Glutamatergic neuron (in vitro differentiated cells): ENCODE measurements around the gene SCML1. TPM values are rescaled to one million over a fixed set of nuclear protein-coding genes. Genes with fewer than 3 reads are reported as not detected.

Experiments
- DNase-seq: peaks from one replicate; pipeline ENCODE4 v3.0.0; 2022
- H3K27ac Mint-ChIP-seq: one replicate; pipeline ENCODE4 v1.8.0; 2020; ENCODE audit warnings: mild to moderate bottlenecking, mixed read lengths, inconsistent platforms; ENCODE audit not compliant: unreplicated experiment
- H3K27me3 Mint-ChIP-seq: one replicate; pipeline ENCODE4 v1.8.0; 2020; ENCODE audit warnings: mild to moderate bottlenecking, moderate library complexity, mixed read lengths, inconsistent platforms; ENCODE audit not compliant: unreplicated experiment
- H3K36me3 Mint-ChIP-seq: one replicate; pipeline ENCODE4 v1.8.0; 2020; ENCODE audit warnings: mild to moderate bottlenecking, mixed read lengths, inconsistent platforms; ENCODE audit not compliant: unreplicated experiment
- H3K4me1 Mint-ChIP-seq: one replicate; pipeline ENCODE4 v1.8.0; 2020; ENCODE audit warnings: mild to moderate bottlenecking, low read depth, mixed read lengths, inconsistent platforms; ENCODE audit not compliant: unreplicated experiment
- H3K4me3 Mint-ChIP-seq: one replicate; pipeline ENCODE4 v1.8.0; 2020; ENCODE audit warnings: mild to moderate bottlenecking, mixed read lengths, inconsistent platforms; ENCODE audit not compliant: unreplicated experiment
- H3K9me3 Mint-ChIP-seq: one replicate; pipeline ENCODE4 v1.8.0; 2020; ENCODE audit warnings: mild to moderate bottlenecking, moderate library complexity, mixed read lengths, inconsistent platforms; ENCODE audit not compliant: unreplicated experiment
- CTCF ChIP-seq: fragments of 200-600 bp; sonication (generic); IDR thresholded peaks from one replicate; pipeline ENCODE4 v1.5.0; 2021; ENCODE audit not compliant: partially characterized antibody, unreplicated experiment
- total RNA-seq: library from RNA; stranded (reverse); fragmentation: NEBNext Ultra II Directional; extraction: Animal tissue kit (Norgen Biotek cat#: 25700); gene quantifications from one replicate; pipeline ENCODE4 v1.2.1, GENCODE V29; 2021; ENCODE audit not compliant: unreplicated experiment

Gene SCML1
- total RNA-seq, 1 donor from 2014 or later: 2.7 TPM

- Mint-ChIP-seq H3K27ac (no peak overlapping the region), H3K36me3 (no peaks in the 10 kb centered on the region), H3K9me3 (no peaks in the 10 kb centered on the region), H3K27me3 (peaks cover 2% of the 10 kb centered on the region), H3K4me3 (no peak overlapping the region), H3K4me1 (no peaks in the 10 kb centered on the region)
- no peak for TF ChIP-seq CTCF
- no peak for DNase-seq
Observed at GRCh38 chrX:17707731-17708130, 29.6 kb upstream of the SCML1 start.

- Mint-ChIP-seq H3K27ac (no peak overlapping the region), H3K36me3 (no peaks in the 10 kb centered on the region), H3K4me1 (no peaks in the 10 kb centered on the region), H3K27me3 (peaks cover 2% of the 10 kb centered on the region), H3K4me3 (no peak overlapping the region), H3K9me3 (no peaks in the 10 kb centered on the region)
- no peak for TF ChIP-seq CTCF
- no peak for DNase-seq
Observed at GRCh38 chrX:17710871-17711301, 26.4 kb upstream of the SCML1 start.

GRCh38 chrX:17713288-17713687 lies 24.0 kb upstream of the SCML1 start:
- no peak for TF ChIP-seq CTCF
- H3K4me3 Mint-ChIP-seq: no peak overlapping the region
- no peak overlapping the region for H3K27ac Mint-ChIP-seq
- peaks cover 2% of the 10 kb centered on the region for H3K27me3 Mint-ChIP-seq
- DNase-seq: no peak
- no peaks in the 10 kb centered on the region for H3K4me1 Mint-ChIP-seq
- H3K36me3 Mint-ChIP-seq: no peaks in the 10 kb centered on the region
- no peaks in the 10 kb centered on the region for H3K9me3 Mint-ChIP-seq

- peaks cover 5% of the 10 kb centered on the region for H3K4me1 Mint-ChIP-seq
- no peaks in the 10 kb centered on the region for H3K9me3 Mint-ChIP-seq
- no peaks in the 10 kb centered on the region for H3K27me3 Mint-ChIP-seq
- H3K4me3 Mint-ChIP-seq: no peak overlapping the region
- no peak for TF ChIP-seq CTCF
- no peak overlapping the region for H3K27ac Mint-ChIP-seq
- no peak for DNase-seq
- no peaks in the 10 kb centered on the region for H3K36me3 Mint-ChIP-seq
Observed at GRCh38 chrX:17718649-17719165, 18.6 kb upstream of the SCML1 start.

GRCh38 chrX:17719711-17720110 lies 17.6 kb upstream of the SCML1 start:
- DNase-seq: no peak
- no peak overlapping the region for H3K4me3 Mint-ChIP-seq
- H3K4me1 Mint-ChIP-seq: peaks cover 5% of the 10 kb centered on the region
- H3K27me3 Mint-ChIP-seq: no peaks in the 10 kb centered on the region
- H3K27ac Mint-ChIP-seq: no peak overlapping the region
- H3K36me3 Mint-ChIP-seq: no peaks in the 10 kb centered on the region
- TF ChIP-seq CTCF: no peak
- no peaks in the 10 kb centered on the region for H3K9me3 Mint-ChIP-seq
